GM12878 (cell line): Measurements from ENCODE around the gene CRIM1. TPM values are rescaled to one million over a fixed set of nuclear protein-coding genes. Genes with fewer than 3 reads are reported as not detected.
A peak's percentile ranks its signal among the peaks of the same experiment; 100 is the strongest.

Source experiments
- ATAC-seq: fragments of 200-7000 bp; cut with Tn5 transposase; 3 replicates; pipeline ENCODE4 v1.9.1; 2020; ENCODE audit warnings: mild to moderate bottlenecking, moderate library complexity
- BruUV-seq: library from RNA; stranded (reverse); fragments of 400-500 nt; replicated peaks from 2 replicates; lab custom pipeline; 2021; lab: Mats Ljungman, UMichigan
- CTCF ChIA-PET: fragments of 300-600 bp; sonication (Branson Sonifier 250); formaldehyde crosslinking; extraction: SDS; loops from one replicate; lab custom pipeline; 2021; ENCODE audit warnings: inconsistent platforms; lab: Yijun Ruan, JAX
- POLR2A ChIA-PET: fragments of 350-600 bp; formaldehyde crosslinking; extraction: SDS; loops from one replicate; lab custom pipeline; 2021; ENCODE audit warnings: inconsistent platforms; lab: Charles Lee
- RAD21 ChIA-PET: fragments of 300-600 bp; sonication (Branson Sonifier 250); formaldehyde crosslinking; loops from one replicate; lab custom pipeline; 2023; ENCODE audit warnings: antibody characterized with exemption; ENCODE audit not compliant: unreplicated experiment; lab: Charles Lee
- SMC1A ChIA-PET: fragments of 300-600 bp; sonication (Branson Sonifier 250); formaldehyde crosslinking; loops from one replicate; lab custom pipeline; 2023; ENCODE audit not compliant: unreplicated experiment, uncharacterized antibody; lab: Charles Lee
- DNase-seq: peaks from one replicate; pipeline ENCODE4 v3.0.0-alpha.2; 2011; ENCODE audit warnings: low read depth, low spot score
- FAIRE-seq: peaks from 3 replicates; lab custom pipeline; 2011; peaks lifted over from hg19 to GRCh38; lab: Jason Lieb, UNC
- H2AFZ ChIP-seq: 2 replicates; pipeline ENCODE4 v1.6.0; 2011; ENCODE audit warnings: low read depth, low read length, control low read depth; ENCODE audit not compliant: control insufficient read depth
- H3K27ac ChIP-seq: 2 replicates; pipeline ENCODE4 v1.5.1; 2011; ENCODE audit warnings: control low read depth; ENCODE audit not compliant: control insufficient read depth, insufficient read depth
- H3K27me3 ChIP-seq, 2 experiments: replicated peaks in 1 of 2; 2 replicates each; pipeline versions ENCODE4 v1.6.0 to v1.6.1; 2011; ENCODE audit warnings: low read length in 1 of 2; ENCODE audit not compliant: control insufficient read depth in 2 of 2, insufficient read depth in 2 of 2
- H3K36me3 ChIP-seq, 2 experiments: 2 replicates each; pipeline ENCODE4 v1.5.1; 2011; ENCODE audit warnings: low read length in 1 of 2; ENCODE audit not compliant: control insufficient read depth in 2 of 2, insufficient read depth in 2 of 2
- H3K4me1 ChIP-seq: 2 replicates; pipeline ENCODE4 v1.6.1; 2011; ENCODE audit warnings: mild to moderate bottlenecking, low read length, moderate library complexity, mixed read lengths; ENCODE audit not compliant: control insufficient read depth, insufficient read depth
- H3K4me2 ChIP-seq: 2 replicates; pipeline ENCODE4 v1.6.0; 2011; ENCODE audit warnings: control low read depth; ENCODE audit not compliant: control insufficient read depth, insufficient read depth
- H3K4me3 ChIP-seq: fragments of 200-600 bp; sonication (generic); 2 replicates; pipeline ENCODE4 v1.5.1; 2016
- H3K79me2 ChIP-seq: 2 replicates; pipeline ENCODE4 v1.6.0; 2011; ENCODE audit warnings: low read length; ENCODE audit not compliant: control insufficient read depth, insufficient read depth
- H3K9ac ChIP-seq: 2 replicates; pipeline ENCODE4 v1.8.0; 2011; ENCODE audit warnings: low read length, control low read depth, mixed read lengths; ENCODE audit not compliant: control insufficient read depth, insufficient read depth
- H3K9me3 ChIP-seq: replicated peaks from 3 replicates; pipeline ENCODE4 v1.5.1; 2011; ENCODE audit warnings: mild to moderate bottlenecking, low read length; ENCODE audit not compliant: control insufficient read depth, insufficient read depth
- H4K20me1 ChIP-seq: 2 replicates; pipeline ENCODE4 v1.6.0; 2011; ENCODE audit not compliant: control insufficient read depth, insufficient read depth
- BHLHE40 ChIP-seq, 2 experiments: fragments of 450-650 bp in 1 of 2; IDR thresholded peaks; 2 replicates each; pipeline ENCODE4 v1.6.1; 2011 to 2017; ENCODE audit warnings: low read depth in 2 of 2, borderline replicate concordance in 1 of 2, improper control_type of control experiment in 1 of 2, low read length in 1 of 2, mild to moderate bottlenecking in 1 of 2
- HDAC6 ChIP-seq: fragments of 200-600 bp; sonication (generic); IDR thresholded peaks from one replicate; pipeline ENCODE4 v1.8.0; 2017; ENCODE audit warnings: antibody characterized with exemption; ENCODE audit not compliant: unreplicated experiment
- HDGF ChIP-seq: fragments of 450-650 bp; IDR thresholded peaks from 2 replicates; pipeline ENCODE4 v1.6.1; 2016; ENCODE audit warnings: antibody characterized with exemption
- WGBS: methylation state at CpG from one replicate; pipeline ENCODE4 v1.1.6; 2016; ENCODE audit warnings: low lambda C conversion rate; ENCODE audit not compliant: insufficient replicate concordance, insufficient coverage; ENCODE audit errors: missing lambda C conversion rate; 5-methylcytosine and 5-hydroxymethylcytosine counted together
- in situ Hi-C: fragments of 300-500 bp; cut with MboI; formaldehyde crosslinking; loops from 9 replicates; pipeline ENCODE4 v1.14.3; 2018; ENCODE audit warnings: mixed read lengths
- intact Hi-C: fragments of 100-400 bp; cut with micrococcal nuclease; formaldehyde crosslinking; loops from one replicate; pipeline ENCODE4 v1.14.2; 2022; ENCODE audit not compliant: unreplicated experiment
- polyA plus RNA-seq, 11 experiments: library from polyadenylated mRNA; depleted of rRNA in 4 of 11; unstranded in 6 of 11; stranded (reverse) in 5 of 11; fragments of >200 nt; fragmentation: Nextera tagmentation in 4 of 11; fragmentation: Illumina TruSeq in 1 of 11; extraction: Ambion mirVana in 4 of 11; extraction: Trizol in 1 of 11; gene quantifications; 1 replicate in 1 of 11; 2 replicates in 10 of 11; pipeline versions ENCODE4 v1.2.1 to v1.2.3, GENCODE V29; 2011 to 2016; ENCODE audit warnings: inconsistent platforms in 2 of 11, missing spikeins in 2 of 11, low read depth in 1 of 11
- total RNA-seq, 4 experiments: library from RNA; depleted of rRNA in 3 of 4; stranded (reverse); fragments of >200 nt in 3 of 4; fragmentation: Illumina TruSeq in 1 of 4; extraction: Trizol in 1 of 4; gene quantifications; 2 replicates each; pipeline versions ENCODE4 v1.2.1 to v1.2.3, GENCODE V29; 2013 to 2021
- TF ChIP-seq, protein P1 (sequence below): fragments of 450-650 bp; IDR thresholded peaks from 2 replicates; pipeline ENCODE4 v1.6.1; 2017; ENCODE audit warnings: mild to moderate bottlenecking, low read depth, inconsistent platforms; ENCODE audit not compliant: poor library complexity, severe bottlenecking

The CRIM1 gene
- total and polyA plus RNA-seq, 10 of the 15 experiments (the other 5 are each of a cell fraction or from before 2014, with no cell fraction given) = 0.42 to 7.4 (median 3.1) TPM

DNA sequence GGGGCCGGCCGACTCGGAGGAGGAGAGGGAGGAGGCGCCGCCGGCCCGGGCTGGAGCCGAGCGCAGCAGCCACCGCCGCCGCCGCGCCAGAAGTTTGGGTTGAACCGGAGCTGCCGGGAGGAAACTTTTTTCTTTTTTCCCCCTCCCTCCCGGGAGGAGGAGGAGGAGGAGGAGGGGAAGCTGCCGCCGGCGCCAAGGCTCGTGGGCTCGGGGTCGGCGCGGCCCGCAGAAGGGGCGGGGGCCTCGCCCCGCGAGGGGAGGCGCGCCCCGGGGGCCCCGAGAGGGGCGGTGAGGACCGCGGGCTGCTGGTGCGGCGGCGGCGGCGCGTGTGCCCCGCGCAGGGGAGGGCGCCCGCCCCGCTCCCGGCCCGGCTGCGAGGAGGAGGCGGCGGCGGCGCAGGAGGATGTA lies 316 bp downstream of the CRIM1 start:
- ChIA-PET CTCF (interaction anchor here (1.2 kb wide), 1 partner anchor 67 kb away, joined by 3 read pairs; no protein-coding TSS in a partner anchor), SMC1A (no interaction called here), RAD21 (interaction anchor here (0.9 kb wide), 1 partner anchor 304 kb away, joined by 3 read pairs; no protein-coding TSS in a partner anchor), POLR2A (interaction anchor here (0.6 kb wide), 1 partner anchor 48 kb away, joined by 3 read pairs; no protein-coding TSS in a partner anchor)
- TF ChIP-seq HDGF = no peak
- TF ChIP-seq HDAC6 = peak; percentile 18
- Histone ChIP-seq H3K4me3 (no peak overlapping the region), H2AFZ (no peak overlapping the region; the same call in 1 of the 2 replicates), H3K4me2 (peak overlapping the region; percentile 32), H3K4me1 (peaks cover 9% of the 10 kb centered on the region), H3K36me3 (no peaks in the 10 kb centered on the region), H3K27me3 (peaks cover 1 to 7% of the 10 kb centered on the region in 2 experiments; a peak in 3 of 4 replicates), H4K20me1 (no peaks in the 10 kb centered on the region; the same call in 1 of the 2 replicates), H3K79me2 (no peaks in the 10 kb centered on the region), H3K9me3 (no peaks in the 10 kb centered on the region), H3K27ac (no peak overlapping the region), H3K9ac (no peak overlapping the region)
- DNase-seq (no peak), FAIRE-seq (no peak), ATAC-seq (peak; percentile 23; the same call in 1 of the 3 replicates)
- in situ Hi-C loops (no loop called here), intact Hi-C loops (loop anchor here (10.0 kb wide), 2 partner anchors 381 to 429 kb away; no protein-coding TSS in a partner anchor)
- no TSS peak for BruUV-seq
- 1% methylated on average over 14 of the region's 55 CpGs for WGBS

DNA sequence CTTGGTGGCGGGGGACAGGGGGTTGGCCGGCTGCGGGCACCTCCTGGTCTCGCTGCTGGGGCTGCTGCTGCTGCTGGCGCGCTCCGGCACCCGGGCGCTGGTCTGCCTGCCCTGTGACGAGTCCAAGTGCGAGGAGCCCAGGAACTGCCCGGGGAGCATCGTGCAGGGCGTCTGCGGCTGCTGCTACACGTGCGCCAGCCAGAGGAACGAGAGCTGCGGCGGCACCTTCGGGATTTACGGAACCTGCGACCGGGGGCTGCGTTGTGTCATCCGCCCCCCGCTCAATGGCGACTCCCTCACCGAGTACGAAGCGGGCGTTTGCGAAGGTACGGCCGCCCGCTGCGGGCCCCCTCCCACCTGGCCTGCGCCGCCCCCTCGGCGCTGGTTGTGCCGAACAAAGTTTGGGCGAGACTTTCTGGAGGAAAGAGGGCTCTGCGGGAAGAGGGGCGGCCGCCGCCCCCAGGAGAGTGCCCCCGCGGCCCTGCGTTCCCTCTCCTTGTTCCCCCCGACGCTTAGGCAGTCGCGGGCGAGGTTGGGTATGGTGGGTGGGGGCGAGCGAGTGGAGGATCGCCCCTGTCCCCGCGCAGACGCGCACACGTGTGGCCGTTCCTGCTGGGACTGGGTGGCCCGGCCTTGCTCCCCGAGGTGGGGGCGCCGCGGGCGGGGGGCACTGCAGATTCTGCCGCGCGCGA lies 866 bp downstream of the CRIM1 start:
- no peak overlapping the region for H3K9ac ChIP-seq
- TF ChIP-seq, protein P1, sequence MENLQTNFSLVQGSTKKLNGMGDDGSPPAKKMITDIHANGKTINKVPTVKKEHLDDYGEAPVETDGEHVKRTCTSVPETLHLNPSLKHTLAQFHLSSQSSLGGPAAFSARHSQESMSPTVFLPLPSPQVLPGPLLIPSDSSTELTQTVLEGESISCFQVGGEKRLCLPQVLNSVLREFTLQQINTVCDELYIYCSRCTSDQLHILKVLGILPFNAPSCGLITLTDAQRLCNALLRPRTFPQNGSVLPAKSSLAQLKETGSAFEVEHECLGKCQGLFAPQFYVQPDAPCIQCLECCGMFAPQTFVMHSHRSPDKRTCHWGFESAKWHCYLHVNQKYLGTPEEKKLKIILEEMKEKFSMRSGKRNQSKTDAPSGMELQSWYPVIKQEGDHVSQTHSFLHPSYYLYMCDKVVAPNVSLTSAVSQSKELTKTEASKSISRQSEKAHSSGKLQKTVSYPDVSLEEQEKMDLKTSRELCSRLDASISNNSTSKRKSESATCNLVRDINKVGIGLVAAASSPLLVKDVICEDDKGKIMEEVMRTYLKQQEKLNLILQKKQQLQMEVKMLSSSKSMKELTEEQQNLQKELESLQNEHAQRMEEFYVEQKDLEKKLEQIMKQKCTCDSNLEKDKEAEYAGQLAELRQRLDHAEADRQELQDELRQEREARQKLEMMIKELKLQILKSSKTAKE = no peak
- peak in 1 of 2 experiments; percentile 74; a peak in 2 of 4 replicates for TF ChIP-seq BHLHE40 (IDR thresholded peaks at IDR 0.05; ENCODE audit: borderline replicate concordance in 1 of 2, low read depth in 2 of 2, low read length in 1 of 2)
- TF ChIP-seq, all 136 proteins: peak for 1
- Histone ChIP-seq H2AFZ (peak overlapping the region; percentile 25; the same call in 1 of the 2 replicates), H3K4me3 (peak overlapping the region; percentile 49), H3K4me1 (peaks cover 9% of the 10 kb centered on the region), H3K4me2 (peak overlapping the region; percentile 32), H3K27me3 (peaks cover 1 to 7% of the 10 kb centered on the region in 2 experiments; a peak in 3 of 4 replicates), H3K27ac (no peak overlapping the region), H4K20me1 (no peaks in the 10 kb centered on the region; the same call in 1 of the 2 replicates), H3K36me3 (no peaks in the 10 kb centered on the region), H3K9me3 (no peaks in the 10 kb centered on the region), H3K79me2 (no peaks in the 10 kb centered on the region)
- no TSS peak for BruUV-seq
- POLR2A ChIA-PET = no interaction called here
- in situ Hi-C loops (no loop called here), intact Hi-C loops (loop anchor here (10.0 kb wide), 2 partner anchors 382 to 428 kb away; no protein-coding TSS in a partner anchor)
- SMC1A ChIA-PET = no interaction called here
- DNase-seq (no peak), FAIRE-seq (no peak), ATAC-seq (peak; percentile 36)
- CTCF ChIA-PET = no interaction called here
- 5% methylated on average over 42 of the region's 74 CpGs for WGBS
- RAD21 ChIA-PET = no interaction called here
